ENCODE data around the gene SLC30A9. TPM values are rescaled to one million over a fixed set of nuclear protein-coding genes. Genes with fewer than 3 reads are reported as not detected.

The SLC30A9 gene
- polyA plus RNA-seq, 4 donors, result 96.2 to 124 (median 109) TPM

- DNase-seq (ENCODE audit: low read depth in 4 of 4, low spot score in 2 of 4), result no peak
These were observed 7.7 kb downstream of the SLC30A9 start for GRCh38 chr4:41998019-41998418.

- DNase-seq (ENCODE audit: low read depth in 4 of 4, low spot score in 2 of 4), result no peak
These were observed 9.0 kb downstream of the SLC30A9 start for GRCh38 chr4:41999321-41999720.

DNA sequence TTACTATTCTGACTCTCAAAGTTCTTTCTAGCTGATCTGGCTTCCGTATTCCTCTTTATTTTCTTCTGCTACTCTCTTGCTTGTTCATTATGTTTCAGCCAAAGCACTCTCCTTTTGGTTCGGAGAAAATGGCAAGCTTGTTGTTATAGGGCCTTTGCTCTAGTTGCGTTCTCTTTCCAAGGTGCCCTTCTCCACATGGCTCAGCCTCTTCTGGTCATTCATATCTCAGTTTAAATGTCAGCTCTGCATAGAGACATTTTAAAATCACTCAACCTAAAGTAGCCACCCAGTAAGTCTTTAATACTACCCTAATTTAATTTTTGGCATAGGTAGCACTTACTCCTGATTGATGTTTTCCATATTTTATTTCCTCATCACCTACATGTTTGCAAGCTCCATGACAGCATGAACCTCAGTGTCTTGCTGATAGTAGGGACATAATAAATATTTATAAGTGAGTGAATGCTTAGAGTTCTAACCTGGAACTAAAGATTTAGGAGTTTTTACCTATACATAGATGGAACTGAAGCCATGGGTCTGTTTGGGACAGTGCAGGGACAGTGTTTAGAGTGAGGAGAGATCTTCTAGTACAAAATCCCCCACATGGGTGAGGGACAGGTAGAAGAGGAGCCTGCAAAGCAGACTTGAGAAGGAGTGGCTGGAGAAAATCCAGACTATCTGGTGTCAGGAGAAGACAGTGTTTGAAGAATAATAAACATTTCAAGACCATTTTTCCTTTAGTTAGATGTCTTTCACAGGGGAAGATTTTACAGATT, 17.9 kb downstream of the SLC30A9 start:
- no peak for DNase-seq (ENCODE audit: low read depth in 4 of 4, low spot score in 2 of 4)

GRCh38 chr4:42015438-42015837, 25.1 kb downstream of the SLC30A9 start:
- DNase-seq (ENCODE audit: low read depth in 4 of 4, low spot score in 2 of 4), result no peak

DNA sequence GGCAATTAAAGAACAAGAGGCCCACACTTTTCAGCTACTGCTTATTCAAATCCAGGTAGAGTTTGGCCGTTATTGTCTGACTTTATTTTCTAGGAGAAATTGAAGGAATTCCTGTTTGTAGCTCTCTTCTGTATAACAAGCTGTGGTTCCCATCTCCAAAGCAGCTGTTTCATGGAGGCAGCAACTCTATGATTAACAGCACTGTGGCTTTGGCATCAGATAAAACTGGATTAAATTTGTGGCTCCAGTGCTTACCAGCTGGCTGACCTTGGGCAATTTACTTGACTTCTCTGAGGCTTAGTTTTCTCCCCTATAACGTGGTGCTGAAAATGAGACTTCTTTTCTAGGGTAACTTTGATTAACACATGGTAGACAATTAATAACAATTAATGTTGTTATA, 28.1 kb downstream of the SLC30A9 start:
- no peak for DNase-seq (ENCODE audit: low read depth in 4 of 4, low spot score in 2 of 4)

GRCh38 chr4:42048394-42048793, 58.1 kb downstream of the SLC30A9 start:
- no peak for DNase-seq (ENCODE audit: low read depth in 4 of 4, low spot score in 2 of 4)

DNA sequence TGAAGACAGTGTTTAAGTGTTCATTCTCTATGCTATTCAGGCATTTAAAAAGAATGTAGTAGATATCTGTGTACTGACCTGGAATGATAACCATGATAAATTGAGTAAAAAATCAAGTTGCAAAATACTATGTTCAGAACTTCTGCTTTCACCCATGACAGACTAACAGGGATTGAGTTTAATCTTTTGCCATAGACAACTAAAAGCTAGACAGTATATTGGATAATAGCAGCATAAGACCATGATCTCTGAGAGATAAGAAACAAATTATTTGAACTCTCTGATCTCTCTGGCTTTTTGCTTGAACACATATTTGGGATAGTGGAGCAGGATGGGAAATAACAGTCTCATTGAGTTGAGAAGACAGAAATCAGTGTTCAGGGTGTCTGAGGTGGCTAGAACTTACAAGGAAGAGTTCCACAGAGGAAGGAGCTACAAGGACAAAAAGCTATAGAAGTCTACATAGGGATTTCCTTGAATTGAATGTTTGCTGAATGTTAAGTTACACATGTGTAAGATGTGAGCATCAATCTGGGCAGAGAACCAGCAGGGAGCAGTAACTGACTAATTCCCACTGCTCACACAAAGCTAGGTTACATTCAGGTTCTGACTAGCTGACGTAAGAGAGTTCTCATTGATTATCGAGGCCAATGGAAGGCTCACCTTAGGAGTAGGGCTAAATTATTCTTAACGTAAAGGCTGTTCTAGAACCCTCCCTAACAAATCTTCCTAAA, 60.4 kb downstream of the SLC30A9 start:
- no peak for DNase-seq (ENCODE audit: low read depth in 4 of 4, low spot score in 2 of 4)

- DNase-seq (ENCODE audit: low read depth in 4 of 4, low spot score in 2 of 4), result no peak
These were observed 76.1 kb downstream of the SLC30A9 start for GRCh38 chr4:42066402-42066801.

DNA sequence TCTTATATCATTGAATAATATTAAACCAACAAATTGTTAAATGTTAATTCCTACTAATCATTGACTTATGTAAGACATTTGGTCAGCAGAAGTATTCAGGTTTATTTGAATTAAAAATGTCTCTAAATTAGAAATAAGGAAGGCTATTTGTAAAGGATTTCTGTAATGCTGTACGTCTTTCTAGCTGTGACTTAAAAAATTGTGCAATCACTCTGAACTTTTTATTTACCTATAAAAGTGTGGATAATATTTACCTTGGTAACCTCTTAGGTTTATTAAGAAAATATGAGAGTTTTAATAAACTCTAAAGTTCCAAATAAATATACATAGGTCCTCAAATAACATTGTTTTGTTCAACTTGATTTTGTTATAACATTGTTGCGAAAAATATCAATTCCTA, 76.9 kb downstream of the SLC30A9 start:
- DNase-seq (ENCODE audit: low read depth in 4 of 4, low spot score in 2 of 4), result no peak

- DNase-seq (ENCODE audit: low read depth in 4 of 4, low spot score in 2 of 4), result no peak
These were observed 80.1 kb downstream of the SLC30A9 start for GRCh38 chr4:42070463-42070862.

DNA sequence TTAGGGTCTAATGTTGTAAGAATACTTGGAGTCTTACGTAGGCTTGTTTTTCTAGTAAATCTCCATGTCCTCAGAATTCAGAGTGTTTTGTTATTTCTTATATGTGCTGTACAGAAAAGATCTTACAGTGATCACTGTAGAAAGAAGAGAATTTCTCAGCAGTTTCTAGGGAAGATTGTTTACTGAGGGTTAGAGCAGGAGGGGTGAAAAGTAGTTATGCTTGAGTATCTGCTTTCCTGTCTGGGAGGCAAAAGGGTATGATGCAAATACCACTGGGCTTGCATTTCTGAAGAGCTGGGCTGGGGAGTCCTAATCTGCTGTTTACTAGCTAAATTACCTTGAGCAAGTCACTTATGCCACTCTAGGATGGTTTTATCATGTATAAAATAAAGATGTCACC, 84.0 kb downstream of the SLC30A9 start:
- DNase-seq (ENCODE audit: low read depth in 4 of 4, low spot score in 2 of 4), result no peak

DNA sequence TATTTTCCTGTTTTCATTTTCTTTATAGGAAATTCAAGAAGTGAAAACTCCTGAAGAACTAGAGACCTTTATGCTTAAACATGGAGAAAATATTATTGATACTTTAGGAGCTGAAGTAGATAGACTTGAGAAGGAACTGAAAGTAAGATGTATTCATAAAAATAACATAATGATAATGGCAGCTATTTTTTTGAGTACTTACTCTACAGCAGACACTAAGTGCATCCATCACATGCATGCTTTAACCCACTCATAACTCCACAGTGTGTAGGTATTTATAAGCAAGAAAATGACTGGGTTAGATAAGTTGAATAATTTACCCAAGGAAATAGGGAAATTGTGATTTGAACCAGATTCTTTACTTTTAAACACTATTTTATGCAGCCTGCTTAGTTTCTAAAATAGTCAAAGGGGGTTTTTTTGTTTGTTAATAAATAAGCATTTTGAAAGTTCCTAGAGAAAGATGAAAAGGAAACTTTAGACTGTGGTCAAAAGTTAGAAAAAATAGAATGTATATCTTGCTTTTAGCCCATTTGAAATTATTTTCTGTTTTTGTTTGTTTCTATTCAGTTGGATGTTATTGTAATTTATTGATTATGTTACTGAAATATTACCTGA, 88.0 kb downstream of the SLC30A9 start:
- no peak for DNase-seq (ENCODE audit: low read depth in 4 of 4, low spot score in 2 of 4)

DNA sequence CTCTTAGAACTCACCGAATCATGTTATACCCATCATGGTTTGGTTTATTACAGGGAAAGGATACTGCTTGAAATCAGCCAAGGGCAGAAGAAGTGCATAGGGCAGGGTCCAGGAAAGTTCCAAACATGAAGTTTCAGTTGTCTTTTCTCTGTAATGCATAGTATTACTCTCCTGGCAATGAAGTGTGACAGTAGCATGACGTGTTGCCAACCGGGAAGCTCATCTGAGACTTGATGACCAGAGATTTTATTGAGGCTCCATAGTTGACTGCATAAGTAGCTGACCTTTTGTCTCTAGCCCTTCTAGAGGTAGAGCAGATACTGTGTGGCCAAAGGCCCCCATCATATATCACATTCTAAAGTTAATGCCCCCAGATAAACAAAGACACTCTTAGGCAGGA, 90.0 kb downstream of the SLC30A9 start:
- peak; percentile 9 to 32 (median 20) for DNase-seq (ENCODE audit: low read depth in 4 of 4, low spot score in 2 of 4)

DNA sequence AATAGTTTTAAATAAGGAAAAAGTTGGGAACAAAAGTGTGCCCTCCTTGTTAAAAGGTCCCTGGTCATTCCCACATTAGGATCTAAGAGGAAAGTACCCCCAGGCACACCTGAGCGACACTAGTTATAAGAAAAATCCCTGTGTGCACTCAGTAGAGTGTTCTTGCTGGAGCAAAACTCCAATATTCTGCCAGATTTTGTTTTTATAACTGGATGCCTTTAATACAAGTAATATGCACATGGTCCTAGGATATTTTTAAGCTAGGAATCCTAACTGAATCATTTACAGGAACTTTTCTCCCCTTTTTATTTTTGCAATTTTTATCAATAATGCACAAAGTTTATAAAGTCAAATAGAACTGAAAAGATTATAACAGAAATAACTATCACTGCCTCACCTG, 93.5 kb downstream of the SLC30A9 start:
- DNase-seq (ENCODE audit: low read depth in 4 of 4, low spot score in 2 of 4), result no peak

DNA sequence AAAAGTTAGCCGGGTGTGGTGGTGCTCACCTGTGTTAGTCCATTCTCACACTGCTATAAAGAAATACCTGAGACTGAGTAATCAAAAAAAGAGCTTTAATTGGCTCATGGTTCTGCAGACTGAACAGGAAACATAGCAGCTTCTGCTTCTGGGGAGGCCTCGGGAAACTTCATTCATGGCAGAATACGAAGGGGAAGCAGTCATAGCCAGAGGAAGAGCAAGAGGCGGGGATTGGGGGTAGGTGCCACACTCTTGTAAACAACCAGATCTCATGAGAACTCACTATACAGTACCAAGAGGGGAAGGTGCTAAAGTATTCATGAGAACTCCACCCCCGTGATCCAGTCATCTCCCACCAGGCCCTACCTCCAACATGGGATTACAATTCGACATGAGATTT, 98.1 kb downstream of the SLC30A9 start:
- DNase-seq (ENCODE audit: low read depth in 4 of 4, low spot score in 2 of 4), result no peak

DNA sequence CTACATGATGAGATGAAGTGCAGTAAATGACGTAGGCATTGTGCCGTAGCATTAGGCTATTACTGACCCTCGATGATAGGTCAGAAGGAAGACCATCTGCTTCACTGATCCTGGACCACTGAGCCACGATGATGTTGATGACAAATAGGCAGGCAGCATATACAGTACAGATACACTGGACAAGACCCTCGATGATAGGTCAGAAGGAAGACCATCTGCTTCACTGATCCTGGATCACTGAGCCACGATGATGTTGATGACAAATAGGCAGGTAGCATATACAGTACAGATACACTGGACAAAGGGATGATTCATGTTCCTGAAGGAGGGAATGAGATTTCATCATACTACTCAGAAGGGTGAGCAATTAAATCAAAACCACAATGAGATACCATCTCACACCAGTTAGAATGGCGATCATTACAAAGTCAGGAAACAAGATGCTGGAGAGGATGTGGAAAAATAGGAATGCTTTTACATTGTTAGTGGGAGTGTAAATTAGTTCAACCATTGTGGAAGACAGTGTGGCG, 111.2 kb downstream of the SLC30A9 start:
- DNase-seq (ENCODE audit: low read depth in 4 of 4, low spot score in 2 of 4), result no peak

- DNase-seq (ENCODE audit: low read depth in 4 of 4, low spot score in 2 of 4), result no peak
These were observed 114.2 kb downstream of the SLC30A9 start for GRCh38 chr4:42104521-42104920.

GRCh38 chr4:42112846-42113245, 122.5 kb downstream of the SLC30A9 start:
- no peak for DNase-seq (ENCODE audit: low read depth in 4 of 4, low spot score in 2 of 4)

DNA sequence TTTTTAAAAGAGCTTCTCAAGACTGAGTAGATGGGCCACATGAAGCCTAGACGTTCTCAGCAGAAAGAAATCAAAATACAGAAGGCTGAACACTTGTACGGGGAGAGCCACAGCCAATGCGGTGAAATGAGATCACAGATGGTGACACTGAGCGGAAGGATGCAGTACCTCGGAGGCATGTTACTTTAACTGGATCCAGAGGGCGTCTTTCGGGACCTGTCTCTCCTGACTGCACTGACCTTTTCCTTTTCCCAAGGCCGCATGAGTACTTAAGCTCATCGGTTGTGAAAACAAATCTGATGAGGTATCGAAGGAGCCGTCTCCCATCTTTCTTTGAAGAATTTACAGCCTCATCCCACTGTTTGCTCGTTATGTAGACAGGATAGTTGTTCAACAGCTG, 129.6 kb downstream of the SLC30A9 start:
- DNase-seq (ENCODE audit: low read depth in 4 of 4, low spot score in 2 of 4), result peak in 1 of 4 donors; percentile 8

DNA sequence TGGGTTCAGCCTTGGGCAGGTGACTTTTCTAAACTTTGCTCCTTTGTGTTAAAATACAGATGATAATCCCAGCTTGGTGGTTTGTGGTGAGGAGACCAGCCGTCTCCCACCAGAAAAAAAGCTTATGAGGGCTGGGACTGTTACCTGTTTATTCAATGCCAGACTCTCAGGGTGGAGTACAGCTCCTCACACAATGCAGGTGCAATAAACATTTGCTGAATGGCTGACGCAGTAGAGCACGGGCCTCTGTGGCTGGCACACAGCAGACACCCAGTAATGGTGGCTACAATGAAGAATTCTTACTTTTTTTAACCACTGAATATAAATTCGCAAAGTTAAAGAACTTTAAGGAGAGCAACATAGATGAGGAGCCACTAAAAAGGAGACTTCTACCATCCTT, 131.9 kb downstream of the SLC30A9 start:
- DNase-seq (ENCODE audit: low read depth in 4 of 4, low spot score in 2 of 4), result no peak

- DNase-seq (ENCODE audit: low read depth in 4 of 4, low spot score in 2 of 4), result no peak
These were observed 132.8 kb downstream of the SLC30A9 start for GRCh38 chr4:42123071-42123644.

Data from left renal cortex interstitium (tissue), 4 donors.